K562 (cell line): ENCODE data around the gene ETV3. TPM values are rescaled to one million over a fixed set of nuclear protein-coding genes. Genes with fewer than 3 reads are reported as not detected.

Experiments
- ATAC-seq: fragments of 200-7000 bp; cut with Tn5 transposase; 3 replicates; pipeline ENCODE4 v1.9.1; 2020; ENCODE audit warnings: moderate library complexity
- BruUV-seq: library from RNA; stranded (reverse); fragments of 400-500 nt; replicated peaks from 2 replicates; lab custom pipeline; 2021; lab: Mats Ljungman, UMichigan
- CTCF ChIA-PET: fragments of 300-600 bp; formaldehyde crosslinking; extraction: SDS; loops from one replicate; lab custom pipeline; 2021; ENCODE audit warnings: low intra/inter-chr PET ratio; lab: Yijun Ruan, JAX
- POLR2A ChIA-PET: fragments of 300-600, 350-650 bp; sonication (Branson Sonifier 250); formaldehyde crosslinking; extraction: SDS; loops from one replicate; lab custom pipeline; 2021; ENCODE audit warnings: antibody characterized with exemption, inconsistent platforms; lab: Yijun Ruan, JAX
- DNase-seq, 4 experiments: peaks; one replicate each; pipeline versions ENCODE4 v3.0.0 to v3.0.0-alpha.2; 2011 to 2018; ENCODE audit warnings: low spot score in 3 of 4, mixed read lengths in 3 of 4; ENCODE audit errors: extremely low read depth in 1 of 4
- FAIRE-seq: peaks from 2 replicates; lab custom pipeline; 2011; peaks lifted over from hg19 to GRCh38; lab: Jason Lieb, UNC
- H2AFZ ChIP-seq: 2 replicates; pipeline ENCODE4 v1.6.0; 2011; ENCODE audit warnings: low read depth, low read length, control low read depth, inconsistent platforms
- H3K27ac ChIP-seq: fragments of 200-600 bp; 3 replicates; pipeline ENCODE4 v1.8.0; 2011; ENCODE audit warnings: low read depth, mild to moderate bottlenecking, control low read depth, inconsistent platforms, low read length, moderate library complexity, mixed read lengths; ENCODE audit errors: extremely low read depth
- H3K27me3 ChIP-seq, 2 experiments: fragments of 300-600 bp in 1 of 2; 2 replicates in 1 of 2; 3 replicates in 1 of 2; pipeline versions ENCODE4 v1.6.0 to v1.8.0; 2011; ENCODE audit warnings: inconsistent platforms in 2 of 2, low read length in 2 of 2, mild to moderate bottlenecking in 1 of 2, mixed read lengths in 1 of 2, moderate library complexity in 1 of 2; ENCODE audit not compliant: control insufficient read depth in 2 of 2, insufficient read depth in 2 of 2
- H3K36me3 ChIP-seq: fragments of 300-600 bp; 3 replicates; pipeline ENCODE4 v1.8.0; 2011; ENCODE audit warnings: mild to moderate bottlenecking, low read length, inconsistent platforms; ENCODE audit not compliant: control insufficient read depth, insufficient read depth
- H3K4me1 ChIP-seq, 2 experiments: fragments of 200-600 bp in 1 of 2; replicated peaks in 1 of 2; 2 replicates in 1 of 2; 3 replicates in 1 of 2; pipeline versions ENCODE4 v1.5.1 to v1.8.0; 2011; ENCODE audit warnings: inconsistent platforms in 2 of 2, low read length in 2 of 2, mild to moderate bottlenecking in 1 of 2, mixed read lengths in 1 of 2, moderate library complexity in 1 of 2; ENCODE audit not compliant: control insufficient read depth in 2 of 2, insufficient read depth in 2 of 2
- H3K4me2 ChIP-seq: 2 replicates; pipeline ENCODE4 v1.6.1; 2011; ENCODE audit warnings: low read length, control low read depth, inconsistent platforms, mixed read lengths; ENCODE audit not compliant: insufficient read depth
- H3K4me3 ChIP-seq: fragments of 200-600 bp; sonication (generic), shearing (Covaris generic); 2 replicates; pipeline ENCODE4 v1.5.1; 2016; ENCODE audit warnings: control low read depth, inconsistent platforms
- H3K79me2 ChIP-seq: fragments of 200-600 bp; 3 replicates; pipeline ENCODE4 v1.8.0; 2011; ENCODE audit warnings: low read length, inconsistent platforms; ENCODE audit not compliant: control insufficient read depth, insufficient read depth
- H3K9ac ChIP-seq, 2 experiments: 2 replicates each; pipeline versions ENCODE4 v1.6.0 to v1.6.1; 2011; ENCODE audit warnings: low read depth in 2 of 2, low read length in 2 of 2, control low read depth in 1 of 2, inconsistent platforms in 1 of 2, mild to moderate bottlenecking in 1 of 2, mixed read lengths in 1 of 2; ENCODE audit not compliant: insufficient read depth in 1 of 2
- H3K9me1 ChIP-seq: one replicate; pipeline ENCODE4 v1.6.0; 2011; ENCODE audit warnings: inconsistent platforms, mild to moderate bottlenecking, low read length, moderate library complexity; ENCODE audit not compliant: control insufficient read depth, insufficient read depth
- H3K9me3 ChIP-seq: replicated peaks from 2 replicates; pipeline ENCODE4 v1.5.1; 2011; ENCODE audit warnings: low read depth, low read length, inconsistent platforms; ENCODE audit not compliant: control insufficient read depth, insufficient read depth
- H4K20me1 ChIP-seq: replicated peaks from 2 replicates; pipeline ENCODE4 v1.6.1; 2011; ENCODE audit warnings: low read length, inconsistent platforms, mixed read lengths; ENCODE audit not compliant: control insufficient read depth, insufficient read depth
- CTCF ChIP-seq, 3 experiments: IDR thresholded peaks in 2 of 3; conservative IDR thresholded peaks in 1 of 3; 2 replicates each; pipeline ENCODE4 v1.5.1; 2011 to 2012; ENCODE audit warnings: low read length in 3 of 3, mild to moderate bottlenecking in 3 of 3, control low read depth in 2 of 3, improper control_type of control experiment in 1 of 3, inconsistent platforms in 1 of 3, low read depth in 1 of 3, mixed read lengths in 1 of 3, moderate library complexity in 1 of 3; ENCODE audit not compliant: insufficient read depth in 2 of 3
- NFIC ChIP-seq: fragments of 450-650 bp; IDR thresholded peaks from 2 replicates; pipeline ENCODE4 v1.6.1; 2017; ENCODE audit warnings: mild to moderate bottlenecking, inconsistent platforms
- STAT5B ChIP-seq: fragments of 250-450 bp; sonication (Bioruptor Pico); IDR thresholded peaks from 2 replicates; pipeline ENCODE4 v1.8.0; 2021; ENCODE audit warnings: mild to moderate bottlenecking, inconsistent platforms
- WGBS: fragments of 100-300 bp; shearing (Covaris generic); methylation state at CpG from one replicate; pipeline ENCODE4 v1.1.6; 2016; ENCODE audit warnings: low coverage, mixed read lengths; ENCODE audit not compliant: insufficient coverage; ENCODE audit errors: missing lambda C conversion rate; 5-methylcytosine and 5-hydroxymethylcytosine counted together
- in situ Hi-C: fragments of 300-500 bp; cut with MboI; formaldehyde crosslinking; loops from 4 replicates; pipeline ENCODE4 v1.15.0; 2018; ENCODE audit warnings: inconsistent platforms, mixed read lengths
- intact Hi-C: fragments of 100-400 bp; cut with micrococcal nuclease; formaldehyde crosslinking; loops from 2 replicates; pipeline ENCODE4 v1.14.2; 2022
- polyA plus RNA-seq, 8 experiments: library from polyadenylated mRNA; depleted of rRNA in 4 of 8; stranded (reverse) in 5 of 8; unstranded in 3 of 8; fragments of >200 nt; fragmentation: Nextera tagmentation in 2 of 8; fragmentation: Illumina TruSeq in 1 of 8; extraction: Ambion mirVana in 2 of 8; extraction: Trizol in 1 of 8; gene quantifications; 2 replicates each; pipeline versions ENCODE4 v1.2.1 to v1.2.3, GENCODE V29; 2011 to 2014; ENCODE audit warnings: inconsistent platforms in 1 of 8, missing spikeins in 1 of 8
- total RNA-seq, 7 experiments: library from RNA; depleted of rRNA in 6 of 7; stranded (reverse); fragments of >200 nt in 6 of 7; fragmentation: Illumina TruSeq in 2 of 7; extraction: Trizol in 2 of 7; gene quantifications; 2 replicates each; pipeline versions ENCODE4 v1.2.1 to v1.2.3, GENCODE V29; 2011 to 2021; ENCODE audit warnings: low replicate concordance in 1 of 7
- TF ChIP-seq, protein P1 (sequence below), 2 experiments: fragments of 450-650 bp; IDR thresholded peaks; 2 replicates each; pipeline ENCODE4 v1.6.1; 2018; ENCODE audit warnings: mild to moderate bottlenecking in 2 of 2, low read depth in 1 of 2; ENCODE audit not compliant: partially characterized antibody in 2 of 2

Gene ETV3
- total and polyA plus RNA-seq, 9 of the 15 experiments (the other 6 are each of a cell fraction or from before 2014, with no cell fraction given), result 3.1 to 16.0 (median 9.0) TPM

- Histone ChIP-seq H3K9ac (no peak overlapping the region), H3K4me2 (no peak overlapping the region), H3K27me3 (no peaks in the 10 kb centered on the region)
- no peak for FAIRE-seq
- no peak for TF ChIP-seq STAT5B (CRISPR knock-in tag)
- TF ChIP-seq NFIC, result peak; percentile 41; the same call in 1 of the 2 replicates
- TF ChIP-seq CTCF (IDR thresholded peaks at IDR 0.05 in 2 of 3, conservative IDR thresholded peaks at IDR 0.05 in 1 of 3; ENCODE audit: insufficient read depth in 2 of 3, low read depth in 1 of 3, low read length in 3 of 3), result 0 out of 6 replicates have a peak, but pooled peaks of 1 of the 3 experiments have one; percentile 17
- TF ChIP-seq, protein P1, sequence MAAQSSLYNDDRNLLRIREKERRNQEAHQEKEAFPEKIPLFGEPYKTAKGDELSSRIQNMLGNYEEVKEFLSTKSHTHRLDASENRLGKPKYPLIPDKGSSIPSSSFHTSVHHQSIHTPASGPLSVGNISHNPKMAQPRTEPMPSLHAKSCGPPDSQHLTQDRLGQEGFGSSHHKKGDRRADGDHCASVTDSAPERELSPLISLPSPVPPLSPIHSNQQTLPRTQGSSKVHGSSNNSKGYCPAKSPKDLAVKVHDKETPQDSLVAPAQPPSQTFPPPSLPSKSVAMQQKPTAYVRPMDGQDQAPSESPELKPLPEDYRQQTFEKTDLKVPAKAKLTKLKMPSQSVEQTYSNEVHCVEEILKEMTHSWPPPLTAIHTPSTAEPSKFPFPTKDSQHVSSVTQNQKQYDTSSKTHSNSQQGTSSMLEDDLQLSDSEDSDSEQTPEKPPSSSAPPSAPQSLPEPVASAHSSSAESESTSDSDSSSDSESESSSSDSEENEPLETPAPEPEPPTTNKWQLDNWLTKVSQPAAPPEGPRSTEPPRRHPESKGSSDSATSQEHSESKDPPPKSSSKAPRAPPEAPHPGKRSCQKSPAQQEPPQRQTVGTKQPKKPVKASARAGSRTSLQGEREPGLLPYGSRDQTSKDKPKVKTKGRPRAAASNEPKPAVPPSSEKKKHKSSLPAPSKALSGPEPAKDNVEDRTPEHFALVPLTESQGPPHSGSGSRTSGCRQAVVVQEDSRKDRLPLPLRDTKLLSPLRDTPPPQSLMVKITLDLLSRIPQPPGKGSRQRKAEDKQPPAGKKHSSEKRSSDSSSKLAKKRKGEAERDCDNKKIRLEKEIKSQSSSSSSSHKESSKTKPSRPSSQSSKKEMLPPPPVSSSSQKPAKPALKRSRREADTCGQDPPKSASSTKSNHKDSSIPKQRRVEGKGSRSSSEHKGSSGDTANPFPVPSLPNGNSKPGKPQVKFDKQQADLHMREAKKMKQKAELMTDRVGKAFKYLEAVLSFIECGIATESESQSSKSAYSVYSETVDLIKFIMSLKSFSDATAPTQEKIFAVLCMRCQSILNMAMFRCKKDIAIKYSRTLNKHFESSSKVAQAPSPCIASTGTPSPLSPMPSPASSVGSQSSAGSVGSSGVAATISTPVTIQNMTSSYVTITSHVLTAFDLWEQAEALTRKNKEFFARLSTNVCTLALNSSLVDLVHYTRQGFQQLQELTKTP (IDR thresholded peaks at IDR 0.05; ENCODE audit: low read depth in 1 of 2, partially characterized antibody in 2 of 2), result no peak
- TF ChIP-seq, all 486 proteins: peak for 2
- WGBS, result 92% methylated on average over 7 of the region's 7 CpGs
- H3K4me1 ChIP-seq, result no peaks in the 10 kb centered on the region
- in situ Hi-C loops, result no loop called here
- no peak overlapping the region for H3K4me3 ChIP-seq
- H3K9me3 ChIP-seq, result no peaks in the 10 kb centered on the region
- DNase-seq, result no peak
- BruUV-seq, result no TSS peak
- ChIA-PET POLR2A (interaction anchor here (0.5 to 1.5 kb wide), 3 partner anchors 9 to 121 kb away, joined by 3 to 4 read pairs (median 3); no protein-coding TSS in a partner anchor), CTCF (no interaction called here)
- intact Hi-C loops, result no loop called here
- H4K20me1 ChIP-seq, result no peaks in the 10 kb centered on the region; the same call in 1 of the 2 replicates
- H3K79me2 ChIP-seq, result no peaks in the 10 kb centered on the region
- no peak for ATAC-seq
- peaks cover 50% of the 10 kb centered on the region; the same call in 2 of the 3 replicates for H3K36me3 ChIP-seq
- peaks cover 3% of the 10 kb centered on the region for H3K9me1 ChIP-seq
- H3K27ac ChIP-seq, result no peak overlapping the region
- H2AFZ ChIP-seq, result no peak overlapping the region
These were observed 13.3 kb downstream of the ETV3 start for GRCh38 chr1:157124855-157125254.
